HEK293 (cell line): ENCODE measurements around the gene DSCAM.

Experiments
- CTCF ChIA-PET: fragments of 350-600 bp; formaldehyde crosslinking; extraction: SDS; loops from one replicate; lab custom pipeline; 2021; ENCODE audit warnings: antibody characterized with exemption; lab: Yijun Ruan, JAX
- POLR2A ChIA-PET: fragments of 300-600 bp; formaldehyde crosslinking; extraction: SDS; loops from one replicate; lab custom pipeline; 2020; ENCODE audit warnings: antibody characterized with exemption, inconsistent platforms; lab: Yijun Ruan, JAX
- H3K27ac ChIP-seq: fragments of 200-500 bp; sonication (Bioruptor generic); 2 replicates; pipeline ENCODE4 v1.5.1; 2014; ENCODE audit warnings: low read depth, low read length, control low read depth, inconsistent platforms; ENCODE audit errors: extremely low read depth
- H3K36me3 ChIP-seq, 2 experiments: fragments of 200-500 bp in 1 of 2; sonication (Bioruptor generic) in 1 of 2; 1 replicate in 1 of 2; 2 replicates in 1 of 2; pipeline ENCODE4 v1.5.1; 2014 to 2017; ENCODE audit warnings: inconsistent platforms in 2 of 2, low read length in 2 of 2; ENCODE audit not compliant: control insufficient read depth in 2 of 2, insufficient read depth in 1 of 2
- H3K4me1 ChIP-seq: fragments of 200-500 bp; sonication (Bioruptor generic); 2 replicates; pipeline ENCODE4 v1.5.1; 2014; ENCODE audit warnings: mild to moderate bottlenecking, low read length, inconsistent platforms; ENCODE audit not compliant: control insufficient read depth, insufficient read depth
- H3K4me3 ChIP-seq: 2 replicates; pipeline ENCODE4 v1.5.1; 2011; ENCODE audit warnings: low read depth, mild to moderate bottlenecking, control low read depth, low read length, moderate library complexity
- H3K9me3 ChIP-seq: fragments of 200-500 bp; sonication (Bioruptor generic); 2 replicates; pipeline ENCODE4 v1.5.1; 2014; ENCODE audit warnings: low read depth, low read length, inconsistent platforms; ENCODE audit not compliant: control insufficient read depth, insufficient read depth
- OSR2 ChIP-seq: fragments of 450-650 bp; formaldehyde crosslinking; IDR thresholded peaks from 2 replicates; pipeline ENCODE4 v1.5.1; 2016; ENCODE audit warnings: missing biosample characterization, missing genetic modification characterization
- PATZ1 ChIP-seq: fragments of 450-650 bp; formaldehyde crosslinking; IDR thresholded peaks from 2 replicates; pipeline ENCODE4 v1.5.1; 2016; ENCODE audit warnings: missing biosample characterization, missing genetic modification characterization
- SCRT1 ChIP-seq: fragments of 450-650 bp; formaldehyde crosslinking; IDR thresholded peaks from 2 replicates; pipeline ENCODE4 v1.5.1; 2016; ENCODE audit warnings: missing biosample characterization, missing genetic modification characterization, borderline replicate concordance
- TRIM28 ChIP-seq: IDR thresholded peaks from 2 replicates; pipeline ENCODE4 v1.6.1; 2011; ENCODE audit warnings: low read length, control low read depth, borderline replicate concordance
- TSHZ1 ChIP-seq: fragments of 450-650 bp; formaldehyde crosslinking; IDR thresholded peaks from 2 replicates; pipeline ENCODE4 v1.5.1; 2016; ENCODE audit warnings: missing biosample characterization, missing genetic modification characterization, borderline replicate concordance
- ZNF132 ChIP-seq: fragments of 450-650 bp; formaldehyde crosslinking; IDR thresholded peaks from 2 replicates; pipeline ENCODE4 v1.5.1; 2017; ENCODE audit warnings: missing biosample characterization, missing genetic modification characterization, borderline replicate concordance
- ZNF174 ChIP-seq: fragments of 450-650 bp; formaldehyde crosslinking; IDR thresholded peaks from 2 replicates; pipeline ENCODE4 v1.5.0; 2017; ENCODE audit warnings: missing biosample characterization, mild to moderate bottlenecking, missing genetic modification characterization
- ZNF211 ChIP-seq: fragments of 450-650 bp; formaldehyde crosslinking; IDR thresholded peaks from 2 replicates; pipeline ENCODE4 v1.5.1; 2016; ENCODE audit warnings: low read depth, missing biosample characterization, missing genetic modification characterization
- ZNF416 ChIP-seq: fragments of 450-650 bp; formaldehyde crosslinking; IDR thresholded peaks from 2 replicates; pipeline ENCODE4 v1.5.1; 2016; ENCODE audit warnings: missing biosample characterization, missing genetic modification characterization
- ZNF549 ChIP-seq: fragments of 450-650 bp; IDR thresholded peaks from 2 replicates; pipeline ENCODE4 v1.5.1; 2018; ENCODE audit warnings: missing biosample characterization, missing genetic modification characterization, mild to moderate bottlenecking, inconsistent platforms, moderate library complexity
- ZNF670 ChIP-seq: fragments of 450-650 bp; formaldehyde crosslinking; IDR thresholded peaks from 2 replicates; pipeline ENCODE4 v1.5.1; 2016; ENCODE audit warnings: missing biosample characterization, missing genetic modification characterization, low read depth
- ZNF701 ChIP-seq: fragments of 450-650 bp; formaldehyde crosslinking; IDR thresholded peaks from 2 replicates; pipeline ENCODE4 v1.5.1; 2016; ENCODE audit warnings: missing biosample characterization, missing genetic modification characterization
- ZNF747 ChIP-seq: fragments of 450-650 bp; formaldehyde crosslinking; IDR thresholded peaks from 2 replicates; pipeline ENCODE4 v1.5.1; 2016; ENCODE audit warnings: missing biosample characterization, missing genetic modification characterization
- ZNF768 ChIP-seq: fragments of 450-650 bp; formaldehyde crosslinking; IDR thresholded peaks from 2 replicates; pipeline ENCODE4 v1.5.1; 2018; ENCODE audit warnings: missing biosample characterization, mild to moderate bottlenecking, missing genetic modification characterization
- ZNF792 ChIP-seq: fragments of 450-650 bp; formaldehyde crosslinking; IDR thresholded peaks from 2 replicates; pipeline ENCODE4 v1.5.1; 2016; ENCODE audit warnings: missing biosample characterization, missing genetic modification characterization
- ZSCAN18 ChIP-seq: fragments of 450-650 bp; formaldehyde crosslinking; IDR thresholded peaks from 2 replicates; pipeline ENCODE4 v1.5.1; 2016; ENCODE audit warnings: missing biosample characterization, missing genetic modification characterization
- ZSCAN5A ChIP-seq: fragments of 450-650 bp; formaldehyde crosslinking; IDR thresholded peaks from 2 replicates; pipeline ENCODE4 v1.5.1; 2016; ENCODE audit warnings: missing biosample characterization, missing genetic modification characterization

DSCAM gene

DNA sequence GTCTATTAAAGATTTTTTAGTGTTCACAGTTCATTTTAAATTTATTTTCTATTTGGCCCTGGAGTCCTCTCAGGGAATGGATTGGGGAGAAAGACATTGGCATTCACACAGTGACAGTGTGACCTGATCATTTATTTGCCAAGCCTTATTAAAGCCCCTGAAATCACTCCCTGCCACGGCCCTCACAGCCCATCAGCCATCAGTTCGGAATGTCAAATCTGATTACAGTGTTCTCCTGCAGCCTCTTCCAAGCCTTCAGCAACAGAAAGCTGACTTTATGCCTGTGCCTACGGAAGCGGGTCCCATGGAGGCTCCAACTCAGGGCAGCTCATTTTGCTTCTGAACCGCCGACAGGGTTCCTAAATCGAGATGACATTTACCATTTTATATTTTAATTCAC is 451.2 kb downstream of the DSCAM start:
- Histone ChIP-seq H3K36me3 (no peaks in the 10 kb centered on the region), H3K27ac (no peak overlapping the region), H3K4me3 (no peak overlapping the region), H3K9me3 (no peaks in the 10 kb centered on the region), H3K4me1 (no peaks in the 10 kb centered on the region)
- ChIA-PET POLR2A (interaction anchor here (0.6 kb wide), 1 partner anchor 400 kb away, joined by 4 read pairs; no protein-coding TSS in a partner anchor), CTCF (interaction anchor here (1.1 kb wide), 1 partner anchor 10 kb away, joined by 3 read pairs; no protein-coding TSS in a partner anchor)
- no peak for TF ChIP-seq ZNF211 (tag by site-specific recombination)
- TF ChIP-seq, all 188 proteins: peak for 0

DNA sequence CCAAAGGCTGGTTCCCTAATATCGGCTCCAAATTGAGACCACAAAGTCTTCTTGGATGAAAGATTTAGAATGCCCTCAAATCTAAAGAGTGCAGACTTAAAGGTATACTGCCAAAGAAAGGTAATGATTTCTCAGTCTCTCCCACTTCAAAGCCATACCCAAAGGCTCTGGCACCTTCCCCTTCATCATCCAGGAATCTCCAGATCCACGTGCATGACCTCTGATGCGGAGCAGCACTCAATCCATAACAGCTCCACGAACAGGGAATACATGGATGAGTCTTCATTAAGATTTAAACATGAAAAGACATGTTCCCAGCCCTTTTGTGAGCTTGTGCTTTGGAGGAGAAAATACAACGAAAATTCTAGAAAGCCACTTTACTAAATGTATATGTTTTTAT is 453.9 kb downstream of the DSCAM start:
- ChIA-PET POLR2A (no interaction called here), CTCF (interaction anchor here (0.6 to 1.1 kb wide), 2 partner anchors 163 to 250 kb away, joined by 3 read pairs; no protein-coding TSS in a partner anchor)
- Histone ChIP-seq H3K4me3 (no peak overlapping the region), H3K27ac (no peak overlapping the region), H3K4me1 (no peaks in the 10 kb centered on the region), H3K36me3 (no peaks in the 10 kb centered on the region), H3K9me3 (no peaks in the 10 kb centered on the region)
- no peak for TF ChIP-seq ZNF132
- no peak for TF ChIP-seq ZNF416 (tag by site-specific recombination)
- no peak for TF ChIP-seq ZNF549 (tag by site-specific recombination)
- no peak for TF ChIP-seq OSR2
- TF ChIP-seq ZSCAN5A (tag by site-specific recombination): no peak
- no peak for TF ChIP-seq PATZ1 (tag by site-specific recombination)
- TF ChIP-seq TSHZ1 (tag by site-specific recombination): no peak
- no peak for TF ChIP-seq ZNF701 (tag by site-specific recombination)
- TF ChIP-seq ZNF747 (tag by site-specific recombination): no peak
- no peak for TF ChIP-seq SCRT1 (tag by site-specific recombination)
- TF ChIP-seq ZNF174 (tag by site-specific recombination): no peak
- no peak for TF ChIP-seq ZNF792
- no peak for TF ChIP-seq ZSCAN18
- no peak for TF ChIP-seq ZNF768 (tag by site-specific recombination)
- no peak for TF ChIP-seq TRIM28
- no peak for TF ChIP-seq ZNF670
